SK-N-SH (cell line): ENCODE measurements around the gene ZNF154. TPM values are rescaled to one million over a fixed set of nuclear protein-coding genes. Genes with fewer than 3 reads are reported as not detected.

ENCODE experiments used
- CTCF ChIA-PET: fragments of 300-600, 350-600 bp; formaldehyde crosslinking; extraction: SDS; loops from one replicate; lab custom pipeline; 2021; lab: Yijun Ruan, JAX
- POLR2A ChIA-PET: fragments of 350-600 bp; sonication (Branson Sonifier 250); formaldehyde crosslinking; extraction: SDS; loops from one replicate; lab custom pipeline; 2020; ENCODE audit warnings: antibody characterized with exemption, inconsistent platforms; lab: Yijun Ruan, JAX
- DNase-seq: peaks from one replicate; pipeline ENCODE4 v3.0.0; 2012
- H2AFZ ChIP-seq: fragments of 200-600 bp; sonication (generic); 2 replicates; pipeline ENCODE4 v1.8.1; 2016; ENCODE audit warnings: antibody characterized with exemption, mild to moderate bottlenecking, low read depth
- H3F3A ChIP-seq: fragments of 200-600 bp; sonication (generic); replicated peaks from 2 replicates; pipeline ENCODE3; 2016; ENCODE audit warnings: antibody characterized with exemption, mild to moderate bottlenecking; ENCODE audit not compliant: insufficient read depth
- H3K27ac ChIP-seq, 2 experiments: fragments of 200-500 bp in 1 of 2; fragments of 200-600 bp in 1 of 2; sonication (Bioruptor generic) in 1 of 2; sonication (generic), shearing (Covaris generic) in 1 of 2; 2 replicates each; pipeline versions ENCODE4 v1.5.1 to v1.6.1; 2014 to 2016; ENCODE audit warnings: low read depth in 2 of 2, inconsistent platforms in 1 of 2, low read length in 1 of 2, mild to moderate bottlenecking in 1 of 2, mixed read lengths in 1 of 2
- H3K27me3 ChIP-seq: fragments of 200-600 bp; sonication (generic), shearing (Covaris generic); 2 replicates; pipeline ENCODE4 v1.6.1; 2016; ENCODE audit warnings: mixed run types; ENCODE audit not compliant: insufficient read depth
- H3K36me3 ChIP-seq, 2 experiments: fragments of 200-500 bp in 1 of 2; fragments of 200-600 bp in 1 of 2; sonication (Bioruptor generic) in 1 of 2; sonication (generic) in 1 of 2; replicated peaks in 1 of 2; 2 replicates each; pipeline versions ENCODE3 to v1.5.1; 2014 to 2016; ENCODE audit warnings: low read length in 1 of 2, mild to moderate bottlenecking in 1 of 2; ENCODE audit not compliant: insufficient read depth in 2 of 2, control insufficient read depth in 1 of 2
- H3K4me1 ChIP-seq, 2 experiments: fragments of 200-500 bp in 1 of 2; fragments of 200-600 bp in 1 of 2; sonication (Bioruptor generic) in 1 of 2; sonication (generic), shearing (Covaris generic) in 1 of 2; 2 replicates each; pipeline versions ENCODE4 v1.5.1 to v1.6.1; 2014 to 2016; ENCODE audit warnings: low read depth in 1 of 2, low read length in 1 of 2, mixed run types in 1 of 2; ENCODE audit not compliant: insufficient read depth in 2 of 2, control insufficient read depth in 1 of 2
- H3K4me2 ChIP-seq: fragments of 200-600 bp; sonication (generic), shearing (Covaris generic); 2 replicates; pipeline ENCODE4 v1.6.1; 2017; ENCODE audit warnings: mixed run types
- H3K4me3 ChIP-seq, 2 experiments: fragments of 200-500 bp in 1 of 2; fragments of 200-600 bp in 1 of 2; sonication (Bioruptor generic) in 1 of 2; sonication (generic), shearing (Covaris generic) in 1 of 2; 2 replicates each; pipeline versions ENCODE4 v1.5.1 to v1.8.1; 2014 to 2016; ENCODE audit warnings: low read depth in 2 of 2, inconsistent platforms in 1 of 2, low read length in 1 of 2, mild to moderate bottlenecking in 1 of 2, mixed read lengths in 1 of 2, moderate library complexity in 1 of 2
- H3K79me2 ChIP-seq: fragments of 200-600 bp; sonication (generic); 2 replicates; pipeline ENCODE4 v1.8.1; 2017; ENCODE audit warnings: mild to moderate bottlenecking; ENCODE audit not compliant: insufficient read depth
- H3K9ac ChIP-seq: fragments of 200-600 bp; sonication (generic); 2 replicates; pipeline ENCODE4 v1.6.1; 2017; ENCODE audit warnings: mixed run types
- H3K9me2 ChIP-seq: fragments of 200-600 bp; sonication (generic); 2 replicates; pipeline ENCODE4 v1.6.1; 2017; ENCODE audit warnings: mixed run types
- H3K9me3 ChIP-seq: fragments of 200-600 bp; sonication (generic); 2 replicates; pipeline ENCODE4 v1.6.1; 2017; ENCODE audit warnings: mixed run types, mild to moderate bottlenecking, moderate library complexity
- H4K20me1 ChIP-seq: fragments of 200-600 bp; sonication (generic); 2 replicates; pipeline ENCODE4 v1.6.1; 2017; ENCODE audit warnings: mild to moderate bottlenecking, mixed run types; ENCODE audit not compliant: insufficient read depth
- ELF1 ChIP-seq: IDR thresholded peaks from 2 replicates; pipeline ENCODE4 v1.4.0; 2012
- EZH2phosphoT487 ChIP-seq: fragments of 200-600 bp; sonication (generic); IDR thresholded peaks from 2 replicates; pipeline ENCODE4 v1.6.1; 2017; ENCODE audit warnings: low read depth, mixed run types, mild to moderate bottlenecking, antibody characterized with exemption, moderate library complexity, borderline replicate concordance
- FOXJ3 ChIP-seq: sonication (generic); formaldehyde crosslinking; IDR thresholded peaks from 2 replicates; pipeline ENCODE4 v1.5.1; 2020; ENCODE audit warnings: mild to moderate bottlenecking, missing genetic modification reagents
- FOXM1 ChIP-seq: IDR thresholded peaks from 2 replicates; pipeline ENCODE4 v1.4.0; 2012; ENCODE audit warnings: low read depth, mild to moderate bottlenecking
- GABPA ChIP-seq: IDR thresholded peaks from 2 replicates; pipeline ENCODE4 v1.4.0; 2012; ENCODE audit warnings: low read depth, mild to moderate bottlenecking
- JUND ChIP-seq: IDR thresholded peaks from 2 replicates; pipeline ENCODE4 v1.4.0; 2012
- RXRA ChIP-seq: IDR thresholded peaks from 2 replicates; pipeline ENCODE4 v1.4.0; 2012; ENCODE audit warnings: low read depth, mild to moderate bottlenecking, borderline replicate concordance
- SIN3A ChIP-seq: IDR thresholded peaks from 2 replicates; pipeline ENCODE4 v1.6.1; 2012; ENCODE audit warnings: low read depth, mild to moderate bottlenecking, low read length, moderate library complexity, borderline replicate concordance
- TCF12 ChIP-seq: IDR thresholded peaks from 2 replicates; pipeline ENCODE4 v1.4.0; 2012
- TEAD4 ChIP-seq: IDR thresholded peaks from 2 replicates; pipeline ENCODE4 v1.4.0; 2012; ENCODE audit warnings: mild to moderate bottlenecking, borderline replicate concordance; ENCODE audit not compliant: insufficient read depth
- WGBS: methylation state at CpG from one replicate; pipeline ENCODE4 v1.1.6; 2017; ENCODE audit warnings: low lambda C conversion rate; 5-methylcytosine and 5-hydroxymethylcytosine counted together
- polyA plus RNA-seq, 3 experiments: library from polyadenylated mRNA; depleted of rRNA; stranded (reverse); fragments of >200 nt; gene quantifications; 2 replicates each; pipeline ENCODE4 v1.2.3, GENCODE V29; 2012
- TF ChIP-seq, protein P1 (sequence below): IDR thresholded peaks from 2 replicates; pipeline ENCODE4 v1.4.0; 2012; ENCODE audit warnings: low read depth, borderline replicate concordance
- TF ChIP-seq, protein P2 (sequence below): IDR thresholded peaks from 2 replicates; pipeline ENCODE4 v1.4.0; 2012; ENCODE audit warnings: low read depth
- TF ChIP-seq, protein P3 (sequence below): IDR thresholded peaks from 2 replicates; pipeline ENCODE4 v1.6.1; 2012; ENCODE audit warnings: mild to moderate bottlenecking, low read depth, low read length, moderate library complexity
- TF ChIP-seq, protein P4 (sequence below): fragments of 150-350 bp; IDR thresholded peaks from 2 replicates; pipeline ENCODE4 v1.6.1; 2016; ENCODE audit warnings: mild to moderate bottlenecking, low read depth, low read length
- TF ChIP-seq, protein P5 (sequence below): IDR thresholded peaks from 2 replicates; pipeline ENCODE4 v1.4.0; 2012; ENCODE audit warnings: low read depth, borderline replicate concordance

The ZNF154 gene
- polyA plus RNA-seq, 1 of the 3 experiments (the other 2 are of a cell fraction): not detected

DNA sequence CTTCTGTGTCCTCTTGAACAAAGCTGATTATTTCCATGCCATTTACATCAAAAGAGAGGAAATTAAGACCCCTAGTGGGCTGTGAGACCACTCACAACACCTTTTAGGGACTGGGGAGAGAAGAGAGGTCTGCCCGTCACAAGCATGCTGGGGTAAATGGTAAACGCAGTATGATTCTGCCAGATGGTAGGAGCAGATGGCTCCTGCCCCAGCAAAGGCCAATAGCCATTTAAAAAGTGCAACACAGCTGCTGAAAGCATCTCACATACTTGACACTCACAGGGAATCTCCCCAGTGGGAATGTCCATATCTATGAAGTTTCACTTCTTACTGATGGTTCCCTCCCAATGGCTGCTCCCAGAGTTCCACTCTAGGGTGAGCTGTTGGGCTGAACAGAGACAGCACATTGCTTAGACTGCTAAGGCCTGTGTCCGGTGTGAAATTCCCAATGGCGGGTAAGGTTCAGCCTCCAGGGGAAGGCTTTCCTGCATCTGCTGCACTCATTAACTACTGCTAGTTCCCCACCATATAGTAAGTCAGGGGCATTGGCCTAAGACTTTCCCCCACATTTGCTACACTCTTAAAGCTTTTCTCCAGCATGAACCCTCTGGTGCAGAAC lies 11.0 kb upstream of the ZNF154 start:
- ChIA-PET POLR2A (no interaction called here), CTCF (no interaction called here)
- no peaks in the 10 kb centered on the region for H3K9me2 ChIP-seq
- H3F3A ChIP-seq: no peaks in the 10 kb centered on the region
- H3K79me2 ChIP-seq: no peaks in the 10 kb centered on the region; the same call in 1 of the 2 replicates
- H3K27ac ChIP-seq: no peak overlapping the region
- WGBS: 93% methylated on average over 3 of the region's 4 CpGs
- peaks cover 4% of the 10 kb centered on the region; the same call in 1 of the 2 replicates for H3K9me3 ChIP-seq
- no peaks in the 10 kb centered on the region for H4K20me1 ChIP-seq
- H3K27me3 ChIP-seq: no peaks in the 10 kb centered on the region
- H3K4me2 ChIP-seq: no peak overlapping the region
- DNase-seq: no peak
- no peak overlapping the region for H3K9ac ChIP-seq
- no peak for TF ChIP-seq EZH2phosphoT487
- TF ChIP-seq, all 33 proteins: peak for 0
- Histone ChIP-seq H3K4me1 (no peaks in the 10 kb centered on the region), H2AFZ (no peak overlapping the region), H3K4me3 (no peak overlapping the region; a peak in 1 of 4 replicates), H3K36me3 (peaks cover 0 to 17% of the 10 kb centered on the region in 2 experiments)

DNA sequence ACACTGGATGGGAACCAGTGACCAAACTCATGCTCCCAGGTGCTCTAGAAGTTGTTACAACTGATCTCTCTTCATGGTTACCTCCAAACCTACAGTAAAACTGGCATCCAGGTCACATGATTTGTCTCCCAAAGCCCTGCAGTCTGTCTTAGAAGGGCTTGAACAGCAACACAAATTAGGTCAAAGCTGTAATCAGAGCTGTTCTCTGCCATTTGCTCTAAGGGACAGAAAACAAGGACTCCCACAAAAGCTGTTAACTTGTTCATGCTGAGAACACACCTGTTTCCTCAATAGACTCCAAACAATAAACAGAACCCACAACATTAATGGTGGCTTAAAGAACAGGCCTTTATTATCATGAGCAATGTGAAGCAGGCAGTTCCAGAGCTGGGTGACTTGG lies 10.4 kb upstream of the ZNF154 start:
- H3K9ac ChIP-seq: no peak overlapping the region
- H3K4me2 ChIP-seq: no peak overlapping the region
- no peaks in the 10 kb centered on the region for H3K27me3 ChIP-seq
- POLR2A ChIA-PET: no interaction called here
- peaks cover 0 to 22% of the 10 kb centered on the region in 2 experiments for H3K36me3 ChIP-seq
- H3F3A ChIP-seq: no peaks in the 10 kb centered on the region
- H3K27ac ChIP-seq: no peak overlapping the region
- H3K9me2 ChIP-seq: no peaks in the 10 kb centered on the region
- CTCF ChIA-PET: no interaction called here
- peaks cover 4% of the 10 kb centered on the region; the same call in 1 of the 2 replicates for H3K9me3 ChIP-seq
- no peaks in the 10 kb centered on the region for H3K4me1 ChIP-seq
- TF ChIP-seq RXRA (no peak), EZH2phosphoT487 (no peak), FOXJ3 (CRISPR knock-in tag) (no peak), GABPA (no peak), JUND (no peak), SIN3A (no peak), TCF12 (no peak), TEAD4 (no peak), FOXM1 (no peak), ELF1 (no peak)
- TF ChIP-seq, protein P1, sequence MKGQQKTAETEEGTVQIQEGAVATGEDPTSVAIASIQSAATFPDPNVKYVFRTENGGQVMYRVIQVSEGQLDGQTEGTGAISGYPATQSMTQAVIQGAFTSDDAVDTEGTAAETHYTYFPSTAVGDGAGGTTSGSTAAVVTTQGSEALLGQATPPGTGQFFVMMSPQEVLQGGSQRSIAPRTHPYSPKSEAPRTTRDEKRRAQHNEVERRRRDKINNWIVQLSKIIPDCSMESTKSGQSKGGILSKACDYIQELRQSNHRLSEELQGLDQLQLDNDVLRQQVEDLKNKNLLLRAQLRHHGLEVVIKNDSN: no peak
- TF ChIP-seq, protein P2, sequence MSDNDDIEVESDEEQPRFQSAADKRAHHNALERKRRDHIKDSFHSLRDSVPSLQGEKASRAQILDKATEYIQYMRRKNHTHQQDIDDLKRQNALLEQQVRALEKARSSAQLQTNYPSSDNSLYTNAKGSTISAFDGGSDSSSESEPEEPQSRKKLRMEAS: no peak
- TF ChIP-seq, protein P3, sequence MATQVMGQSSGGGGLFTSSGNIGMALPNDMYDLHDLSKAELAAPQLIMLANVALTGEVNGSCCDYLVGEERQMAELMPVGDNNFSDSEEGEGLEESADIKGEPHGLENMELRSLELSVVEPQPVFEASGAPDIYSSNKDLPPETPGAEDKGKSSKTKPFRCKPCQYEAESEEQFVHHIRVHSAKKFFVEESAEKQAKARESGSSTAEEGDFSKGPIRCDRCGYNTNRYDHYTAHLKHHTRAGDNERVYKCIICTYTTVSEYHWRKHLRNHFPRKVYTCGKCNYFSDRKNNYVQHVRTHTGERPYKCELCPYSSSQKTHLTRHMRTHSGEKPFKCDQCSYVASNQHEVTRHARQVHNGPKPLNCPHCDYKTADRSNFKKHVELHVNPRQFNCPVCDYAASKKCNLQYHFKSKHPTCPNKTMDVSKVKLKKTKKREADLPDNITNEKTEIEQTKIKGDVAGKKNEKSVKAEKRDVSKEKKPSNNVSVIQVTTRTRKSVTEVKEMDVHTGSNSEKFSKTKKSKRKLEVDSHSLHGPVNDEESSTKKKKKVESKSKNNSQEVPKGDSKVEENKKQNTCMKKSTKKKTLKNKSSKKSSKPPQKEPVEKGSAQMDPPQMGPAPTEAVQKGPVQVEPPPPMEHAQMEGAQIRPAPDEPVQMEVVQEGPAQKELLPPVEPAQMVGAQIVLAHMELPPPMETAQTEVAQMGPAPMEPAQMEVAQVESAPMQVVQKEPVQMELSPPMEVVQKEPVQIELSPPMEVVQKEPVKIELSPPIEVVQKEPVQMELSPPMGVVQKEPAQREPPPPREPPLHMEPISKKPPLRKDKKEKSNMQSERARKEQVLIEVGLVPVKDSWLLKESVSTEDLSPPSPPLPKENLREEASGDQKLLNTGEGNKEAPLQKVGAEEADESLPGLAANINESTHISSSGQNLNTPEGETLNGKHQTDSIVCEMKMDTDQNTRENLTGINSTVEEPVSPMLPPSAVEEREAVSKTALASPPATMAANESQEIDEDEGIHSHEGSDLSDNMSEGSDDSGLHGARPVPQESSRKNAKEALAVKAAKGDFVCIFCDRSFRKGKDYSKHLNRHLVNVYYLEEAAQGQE: no peak
- TF ChIP-seq, protein P4, sequence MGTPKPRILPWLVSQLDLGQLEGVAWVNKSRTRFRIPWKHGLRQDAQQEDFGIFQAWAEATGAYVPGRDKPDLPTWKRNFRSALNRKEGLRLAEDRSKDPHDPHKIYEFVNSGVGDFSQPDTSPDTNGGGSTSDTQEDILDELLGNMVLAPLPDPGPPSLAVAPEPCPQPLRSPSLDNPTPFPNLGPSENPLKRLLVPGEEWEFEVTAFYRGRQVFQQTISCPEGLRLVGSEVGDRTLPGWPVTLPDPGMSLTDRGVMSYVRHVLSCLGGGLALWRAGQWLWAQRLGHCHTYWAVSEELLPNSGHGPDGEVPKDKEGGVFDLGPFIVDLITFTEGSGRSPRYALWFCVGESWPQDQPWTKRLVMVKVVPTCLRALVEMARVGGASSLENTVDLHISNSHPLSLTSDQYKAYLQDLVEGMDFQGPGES: no peak
- TF ChIP-seq, protein P5, sequence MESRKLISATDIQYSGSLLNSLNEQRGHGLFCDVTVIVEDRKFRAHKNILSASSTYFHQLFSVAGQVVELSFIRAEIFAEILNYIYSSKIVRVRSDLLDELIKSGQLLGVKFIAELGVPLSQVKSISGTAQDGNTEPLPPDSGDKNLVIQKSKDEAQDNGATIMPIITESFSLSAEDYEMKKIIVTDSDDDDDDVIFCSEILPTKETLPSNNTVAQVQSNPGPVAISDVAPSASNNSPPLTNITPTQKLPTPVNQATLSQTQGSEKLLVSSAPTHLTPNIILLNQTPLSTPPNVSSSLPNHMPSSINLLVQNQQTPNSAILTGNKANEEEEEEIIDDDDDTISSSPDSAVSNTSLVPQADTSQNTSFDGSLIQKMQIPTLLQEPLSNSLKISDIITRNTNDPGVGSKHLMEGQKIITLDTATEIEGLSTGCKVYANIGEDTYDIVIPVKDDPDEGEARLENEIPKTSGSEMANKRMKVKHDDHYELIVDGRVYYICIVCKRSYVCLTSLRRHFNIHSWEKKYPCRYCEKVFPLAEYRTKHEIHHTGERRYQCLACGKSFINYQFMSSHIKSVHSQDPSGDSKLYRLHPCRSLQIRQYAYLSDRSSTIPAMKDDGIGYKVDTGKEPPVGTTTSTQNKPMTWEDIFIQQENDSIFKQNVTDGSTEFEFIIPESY: no peak
- no peaks in the 10 kb centered on the region; the same call in 1 of the 2 replicates for H3K79me2 ChIP-seq
- no peaks in the 10 kb centered on the region for H4K20me1 ChIP-seq
- no peak overlapping the region for H2AFZ ChIP-seq
- DNase-seq: no peak
- no peak overlapping the region for H3K4me3 ChIP-seq
